CD4-positive, alpha-beta T cell (primary cell): Measurements from ENCODE around the gene RBM19. TPM values are rescaled to one million over a fixed set of nuclear protein-coding genes. Genes with fewer than 3 reads are reported as not detected.

Experiments
- ATAC-seq: fragments of 200-7000 bp; cut with Tn5 transposase; one replicate; pipeline ENCODE4 v1.10.0; 2022; ENCODE audit warnings: mild to moderate bottlenecking; ENCODE audit not compliant: poor library complexity
- CTCF ChIA-PET: fragments of 350-600 bp; sonication (Branson Sonifier 250); formaldehyde crosslinking; loops from one replicate; lab custom pipeline; 2021; ENCODE audit warnings: antibody characterized with exemption, inconsistent platforms; lab: Charles Lee
- POLR2A ChIA-PET: fragments of 350-600 bp; sonication (Branson Sonifier 250); formaldehyde crosslinking; loops from one replicate; lab custom pipeline; 2021; ENCODE audit warnings: antibody characterized with exemption, inconsistent platforms; lab: Charles Lee
- DNase-seq, 14 experiments: peaks; one replicate each; pipeline ENCODE4 v3.0.0-alpha.2; 2013 to 2020; ENCODE audit warnings: mixed read lengths in 2 of 14
- H3K27ac ChIP-seq, 2 donors: one replicate each; pipeline versions ENCODE4 v1.5.1 to v1.7.0; 2013; ENCODE audit warnings: low read length in 2 of 2, low read depth in 1 of 2, mild to moderate bottlenecking in 1 of 2
- H3K27me3 ChIP-seq, 2 experiments: 1 replicate in 1 of 2; 2 replicates in 1 of 2; pipeline versions ENCODE4 v1.6.1 to v1.7.0; 2013; ENCODE audit warnings: low read length in 2 of 2, control low read depth in 1 of 2, mild to moderate bottlenecking in 1 of 2, moderate library complexity in 1 of 2; ENCODE audit not compliant: insufficient read depth in 2 of 2, control insufficient read depth in 1 of 2
- H3K36me3 ChIP-seq: one replicate; pipeline ENCODE4 v1.6.1; 2013; ENCODE audit warnings: low read length, control low read depth; ENCODE audit not compliant: insufficient read depth
- H3K4me1 ChIP-seq: one replicate; pipeline ENCODE4 v1.6.1; 2013; ENCODE audit warnings: low read length, control low read depth; ENCODE audit not compliant: insufficient read depth
- H3K4me3 ChIP-seq: one replicate; pipeline ENCODE4 v1.5.1; 2013; ENCODE audit warnings: mild to moderate bottlenecking, low read length, moderate library complexity
- H3K9me3 ChIP-seq, 2 experiments: 1 replicate in 1 of 2; 2 replicates in 1 of 2; pipeline versions ENCODE4 v1.6.1 to v1.7.0; 2013; ENCODE audit warnings: low read length in 2 of 2, mild to moderate bottlenecking in 2 of 2, control low read depth in 1 of 2, moderate library complexity in 1 of 2; ENCODE audit not compliant: control insufficient read depth in 1 of 2, insufficient read depth in 1 of 2
- H3K27ac Mint-ChIP-seq: one replicate; pipeline ENCODE4 v1.8.0; 2020; ENCODE audit warnings: mixed read lengths
- H3K27me3 Mint-ChIP-seq: one replicate; pipeline ENCODE4 v1.8.0; 2021; ENCODE audit warnings: mixed read lengths
- H3K36me3 Mint-ChIP-seq: one replicate; pipeline ENCODE4 v1.8.0; 2021; ENCODE audit warnings: low read depth, mixed read lengths
- H3K4me1 Mint-ChIP-seq: one replicate; pipeline ENCODE4 v1.8.0; 2021; ENCODE audit warnings: low read depth, mixed read lengths
- H3K4me3 Mint-ChIP-seq: one replicate; pipeline ENCODE4 v1.8.0; 2020; ENCODE audit warnings: mild to moderate bottlenecking, mixed read lengths
- H3K9me3 Mint-ChIP-seq: one replicate; pipeline ENCODE4 v1.8.0; 2020; ENCODE audit warnings: mixed read lengths
- CTCF ChIP-seq: fragments of 200-600 bp; IDR thresholded peaks from one replicate; pipeline ENCODE4 v1.8.0; 2022; ENCODE audit warnings: antibody characterized with exemption, mild to moderate bottlenecking
- intact Hi-C, 2 experiments: fragments of 100-400 bp; cut with DNase I in 1 of 2; cut with micrococcal nuclease in 1 of 2; formaldehyde crosslinking; loops; one replicate each; pipeline versions ENCODE4 v1.15.1 to v1.9.0; 2023 to 2025; cut with DNase I, micrococcal nuclease
- total RNA-seq, 174 experiments: library from RNA in 2 of 174; stranded (reverse) in 2 of 174; gene quantifications; one replicate each; pipeline ENCODE4 v1.2.3 and lab custom pipeline; 2021 to 2026

RBM19 gene
- total RNA-seq, 2 experiments from 2014 or later, result 57.1 to 58.5 TPM

- H3K4me1 ChIP-seq, result no peaks in the 10 kb centered on the region
- no peak for DNase-seq
- Mint-ChIP-seq H3K27ac (no peak overlapping the region), H3K9me3 (no peaks in the 10 kb centered on the region), H3K4me1 (no peaks in the 10 kb centered on the region), H3K4me3 (no peak overlapping the region), H3K36me3 (peaks cover 90% of the 10 kb centered on the region), H3K27me3 (no peaks in the 10 kb centered on the region)
- H3K4me3 ChIP-seq, result no peak overlapping the region
- no peak overlapping the region for H3K27ac ChIP-seq
- TF ChIP-seq CTCF, result no peak
- CTCF ChIA-PET, result interaction anchor here (2.9 kb wide), 1 partner anchor 37 kb away, joined by 8 read pairs; the partner anchor contains the start of gene RBM19
- peaks cover 73% of the 10 kb centered on the region for H3K36me3 ChIP-seq
- no peak for ATAC-seq
- H3K9me3 ChIP-seq, result no peaks in the 10 kb centered on the region
- intact Hi-C loops, result no loop called here
- POLR2A ChIA-PET, result no interaction called here
- no peaks in the 10 kb centered on the region for H3K27me3 ChIP-seq
Measured at GRCh38 chr12:113929312-113929989, 36.7 kb downstream of the RBM19 start.

GRCh38 chr12:113926788-113927187, 39.3 kb downstream of the RBM19 start:
- Mint-ChIP-seq H3K36me3 (peaks cover 96% of the 10 kb centered on the region), H3K27me3 (no peaks in the 10 kb centered on the region), H3K4me1 (no peaks in the 10 kb centered on the region), H3K27ac (no peak overlapping the region), H3K9me3 (no peaks in the 10 kb centered on the region), H3K4me3 (no peak overlapping the region)
- ChIA-PET CTCF (no interaction called here), POLR2A (no interaction called here)
- Histone ChIP-seq H3K9me3 (no peaks in the 10 kb centered on the region), H3K27ac (no peak overlapping the region), H3K36me3 (peaks cover 74% of the 10 kb centered on the region), H3K4me1 (no peaks in the 10 kb centered on the region), H3K27me3 (no peaks in the 10 kb centered on the region), H3K4me3 (no peak overlapping the region)
- no peak for ATAC-seq
- intact Hi-C loops, result no loop called here
- no peak for DNase-seq
- no peak for TF ChIP-seq CTCF

- POLR2A ChIA-PET, result no interaction called here
- intact Hi-C loops, result no loop called here
Measured at GRCh38 chr12:113924341-113924740, 41.8 kb downstream of the RBM19 start.

More at GRCh38 chr12:113924341-113924740, 41.8 kb downstream of the RBM19 start:
- ATAC-seq, result no peak
- Histone ChIP-seq H3K36me3 (peaks cover 67% of the 10 kb centered on the region), H3K27me3 (no peaks in the 10 kb centered on the region), H3K4me3 (no peak overlapping the region), H3K4me1 (no peaks in the 10 kb centered on the region), H3K27ac (no peak overlapping the region), H3K9me3 (no peaks in the 10 kb centered on the region)
- Mint-ChIP-seq H3K27ac (no peak overlapping the region), H3K9me3 (no peaks in the 10 kb centered on the region), H3K27me3 (no peaks in the 10 kb centered on the region), H3K4me1 (no peaks in the 10 kb centered on the region), H3K36me3 (peaks cover 95% of the 10 kb centered on the region), H3K4me3 (no peak overlapping the region)
- TF ChIP-seq CTCF, result no peak
- CTCF ChIA-PET, result no interaction called here
- DNase-seq, result no peak
